Measurements from ENCODE around the gene ALCAM. TPM values are rescaled to one million over a fixed set of nuclear protein-coding genes. Genes with fewer than 3 reads are reported as not detected.

The ALCAM gene
- total RNA-seq, 2 experiments from 2014 or later = 1.6 to 1.9 TPM

DNA sequence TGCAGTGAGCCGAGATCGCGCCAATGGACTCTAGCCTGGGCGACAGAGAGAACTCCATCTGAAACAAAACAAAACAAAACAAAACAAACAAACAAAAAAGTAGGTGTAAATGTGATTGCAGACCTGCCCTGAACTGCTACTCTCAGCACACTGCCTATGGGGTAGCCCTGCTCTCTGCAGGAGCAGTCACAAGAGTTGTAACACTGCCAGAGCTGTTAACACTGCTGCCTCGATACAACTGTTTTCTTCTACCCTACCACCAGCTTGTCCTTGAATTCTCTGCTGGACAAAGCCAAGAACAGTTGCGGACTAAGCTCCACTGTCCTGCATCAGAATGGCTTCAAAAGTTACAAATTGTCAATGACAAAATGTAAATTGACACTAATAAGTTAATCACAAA lies 89.3 kb downstream of the ALCAM start:
- Mint-ChIP-seq H3K4me3 (no peak overlapping the region), H3K9me3 (no peaks in the 10 kb centered on the region), H3K27ac (no peak overlapping the region), H3K36me3 (ENCODE audit: low read depth) (no peaks in the 10 kb centered on the region), H3K4me1 (ENCODE audit: low read depth) (no peaks in the 10 kb centered on the region), H3K27me3 (no peaks in the 10 kb centered on the region)
- Histone ChIP-seq H3K9me3 (ENCODE audit: control insufficient read depth in 1 of 2, insufficient read depth in 1 of 2, low read length in 2 of 2) (no peaks in the 10 kb centered on the region), H3K4me1 (ENCODE audit: insufficient read depth, low read length) (no peaks in the 10 kb centered on the region), H3K4me3 (ENCODE audit: low read length) (no peak overlapping the region), H3K27me3 (ENCODE audit: control insufficient read depth in 1 of 2, insufficient read depth in 2 of 2, low read length in 2 of 2) (no peaks in the 10 kb centered on the region), H3K27ac (ENCODE audit: low read depth in 1 of 2, low read length in 2 of 2) (no peak overlapping the region), H3K36me3 (ENCODE audit: insufficient read depth, low read length) (no peaks in the 10 kb centered on the region)
- intact Hi-C loops (cut with DNase I, micrococcal nuclease) = no loop called here
- ATAC-seq (ENCODE audit: poor library complexity) (no peak), DNase-seq (no peak)
- TF ChIP-seq, protein P1, sequence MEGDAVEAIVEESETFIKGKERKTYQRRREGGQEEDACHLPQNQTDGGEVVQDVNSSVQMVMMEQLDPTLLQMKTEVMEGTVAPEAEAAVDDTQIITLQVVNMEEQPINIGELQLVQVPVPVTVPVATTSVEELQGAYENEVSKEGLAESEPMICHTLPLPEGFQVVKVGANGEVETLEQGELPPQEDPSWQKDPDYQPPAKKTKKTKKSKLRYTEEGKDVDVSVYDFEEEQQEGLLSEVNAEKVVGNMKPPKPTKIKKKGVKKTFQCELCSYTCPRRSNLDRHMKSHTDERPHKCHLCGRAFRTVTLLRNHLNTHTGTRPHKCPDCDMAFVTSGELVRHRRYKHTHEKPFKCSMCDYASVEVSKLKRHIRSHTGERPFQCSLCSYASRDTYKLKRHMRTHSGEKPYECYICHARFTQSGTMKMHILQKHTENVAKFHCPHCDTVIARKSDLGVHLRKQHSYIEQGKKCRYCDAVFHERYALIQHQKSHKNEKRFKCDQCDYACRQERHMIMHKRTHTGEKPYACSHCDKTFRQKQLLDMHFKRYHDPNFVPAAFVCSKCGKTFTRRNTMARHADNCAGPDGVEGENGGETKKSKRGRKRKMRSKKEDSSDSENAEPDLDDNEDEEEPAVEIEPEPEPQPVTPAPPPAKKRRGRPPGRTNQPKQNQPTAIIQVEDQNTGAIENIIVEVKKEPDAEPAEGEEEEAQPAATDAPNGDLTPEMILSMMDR (IDR thresholded peaks at IDR 0.05) = no peak
- POLR2A ChIA-PET = no interaction called here
- CTCF ChIA-PET = no interaction called here

DNA sequence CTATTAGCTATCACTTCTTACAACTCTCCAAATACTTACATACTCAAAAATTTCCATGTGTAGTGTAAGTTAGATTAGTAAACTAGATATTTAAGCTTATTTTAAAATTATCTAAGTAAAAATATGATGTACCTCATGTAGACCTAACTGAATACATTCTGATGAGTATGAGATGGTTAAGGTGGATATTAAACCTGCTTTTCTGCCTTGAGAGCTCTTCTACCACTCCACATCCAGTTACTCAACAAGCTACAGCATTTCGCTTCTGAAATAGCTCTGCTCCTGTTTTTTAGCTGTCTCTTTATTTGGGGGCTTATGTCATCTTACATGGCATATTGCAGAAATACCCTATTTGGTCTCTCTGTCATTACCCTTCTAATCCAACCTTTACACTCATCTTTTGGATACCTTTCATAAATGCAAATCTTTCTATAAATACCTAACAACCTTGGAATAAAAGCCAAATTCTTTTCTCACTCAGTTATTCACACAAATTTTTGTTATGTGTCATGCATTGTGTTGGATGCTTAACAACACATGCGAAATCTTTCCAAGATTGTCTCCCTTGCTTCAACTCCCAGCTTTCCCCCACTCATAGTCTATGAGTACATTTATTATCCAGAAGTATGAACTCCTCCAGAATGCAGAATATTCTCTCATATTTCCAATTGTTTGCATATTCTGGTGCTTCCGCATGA lies 92.0 kb downstream of the ALCAM start:
- DNase-seq (no peak), ATAC-seq (ENCODE audit: poor library complexity) (no peak)
- intact Hi-C loops (cut with DNase I, micrococcal nuclease) = no loop called here
- Histone ChIP-seq H3K4me3 (ENCODE audit: low read length) (no peak overlapping the region), H3K27me3 (ENCODE audit: control insufficient read depth in 1 of 2, insufficient read depth in 2 of 2, low read length in 2 of 2) (no peaks in the 10 kb centered on the region), H3K4me1 (ENCODE audit: insufficient read depth, low read length) (no peaks in the 10 kb centered on the region), H3K36me3 (ENCODE audit: insufficient read depth, low read length) (no peaks in the 10 kb centered on the region), H3K9me3 (ENCODE audit: control insufficient read depth in 1 of 2, insufficient read depth in 1 of 2, low read length in 2 of 2) (no peaks in the 10 kb centered on the region), H3K27ac (ENCODE audit: low read depth in 1 of 2, low read length in 2 of 2) (no peak overlapping the region)
- H3K9me3 Mint-ChIP-seq = no peaks in the 10 kb centered on the region
- H3K4me1 Mint-ChIP-seq (ENCODE audit: low read depth) = no peaks in the 10 kb centered on the region
- H3K27me3 Mint-ChIP-seq = no peaks in the 10 kb centered on the region
- no peaks in the 10 kb centered on the region for H3K36me3 Mint-ChIP-seq (ENCODE audit: low read depth)
- ChIA-PET POLR2A (no interaction called here), CTCF (interaction anchor here (1.0 kb wide), 1 partner anchor 7 kb away, joined by 3 read pairs; no protein-coding TSS in a partner anchor)
- no peak overlapping the region for H3K4me3 Mint-ChIP-seq
- TF ChIP-seq, protein P1 (IDR thresholded peaks at IDR 0.05) = no peak
- H3K27ac Mint-ChIP-seq = no peak overlapping the region

DNA sequence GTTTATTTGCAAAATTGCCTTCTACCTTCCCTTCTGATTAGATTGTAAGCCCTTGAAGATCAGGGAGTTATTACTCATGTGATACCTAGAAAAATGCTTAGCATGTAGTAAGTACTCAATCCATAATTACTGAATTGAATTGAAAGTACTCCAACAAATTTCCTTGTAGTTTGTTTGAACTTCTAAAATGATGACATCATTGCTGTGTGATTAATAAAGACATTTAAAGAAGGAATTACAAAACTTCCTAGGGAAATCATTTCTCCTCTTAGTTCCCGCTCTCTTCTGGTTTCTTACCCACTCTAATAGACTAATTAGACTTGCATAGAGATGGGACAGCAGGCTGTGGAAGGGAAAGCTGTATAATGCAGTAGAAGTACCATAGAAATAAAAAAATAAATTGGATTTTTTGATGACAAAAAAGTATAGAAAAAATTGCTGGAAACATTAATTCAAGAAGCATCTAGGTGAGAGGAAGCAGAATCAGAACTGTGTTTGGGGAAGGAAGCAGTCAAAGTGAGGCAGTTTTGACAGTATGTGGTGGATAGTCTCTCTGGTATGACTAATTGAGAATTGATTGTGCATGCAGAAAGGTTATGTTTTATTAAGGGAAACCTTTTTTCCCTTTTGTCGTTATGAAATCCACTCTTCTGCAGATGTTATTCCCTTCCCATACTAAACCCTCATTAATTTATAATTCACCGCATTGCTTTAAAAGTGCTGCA lies 93.0 kb downstream of the ALCAM start:
- ChIA-PET POLR2A (no interaction called here), CTCF (no interaction called here)
- no peaks in the 10 kb centered on the region for H3K27me3 Mint-ChIP-seq
- H3K27ac Mint-ChIP-seq = no peak overlapping the region
- no peak for DNase-seq
- H3K27ac ChIP-seq (ENCODE audit: low read depth in 1 of 2, low read length in 2 of 2) = no peak overlapping the region
- H3K4me3 Mint-ChIP-seq = no peak overlapping the region
- intact Hi-C loops (cut with DNase I, micrococcal nuclease) = no loop called here
- no peaks in the 10 kb centered on the region for H3K4me1 ChIP-seq (ENCODE audit: insufficient read depth, low read length)
- H3K9me3 ChIP-seq (ENCODE audit: control insufficient read depth in 1 of 2, insufficient read depth in 1 of 2, low read length in 2 of 2) = no peaks in the 10 kb centered on the region
- H3K36me3 Mint-ChIP-seq (ENCODE audit: low read depth) = no peaks in the 10 kb centered on the region
- H3K9me3 Mint-ChIP-seq = no peaks in the 10 kb centered on the region
- TF ChIP-seq, protein P1 (IDR thresholded peaks at IDR 0.05) = no peak
- H3K4me3 ChIP-seq (ENCODE audit: low read length) = no peak overlapping the region
- H3K4me1 Mint-ChIP-seq (ENCODE audit: low read depth) = no peaks in the 10 kb centered on the region
- no peaks in the 10 kb centered on the region for H3K36me3 ChIP-seq (ENCODE audit: insufficient read depth, low read length)
- H3K27me3 ChIP-seq (ENCODE audit: control insufficient read depth in 1 of 2, insufficient read depth in 2 of 2, low read length in 2 of 2) = no peaks in the 10 kb centered on the region
- no peak for ATAC-seq (ENCODE audit: poor library complexity)
